DOHH2 (cell line): ENCODE measurements around the gene APBB3.

Experiments
- H3F3A ChIP-seq: fragments of 200-600 bp; sonication (generic), shearing (Covaris generic); 2 replicates; pipeline ENCODE4 v1.6.0; 2016; ENCODE audit warnings: antibody characterized with exemption, mild to moderate bottlenecking; ENCODE audit not compliant: control insufficient read depth, insufficient read depth
- H3K27ac ChIP-seq: fragments of 200-600 bp; sonication (generic); 2 replicates; pipeline ENCODE4 v1.5.1; 2014; ENCODE audit warnings: low read depth, mild to moderate bottlenecking, low read length, moderate library complexity
- H3K27me3 ChIP-seq: fragments of 200-600 bp; sonication (generic); 2 replicates; pipeline ENCODE4 v1.6.1; 2014; ENCODE audit warnings: mild to moderate bottlenecking, low read length, mixed read lengths; ENCODE audit not compliant: control insufficient read depth
- H3K36me3 ChIP-seq: fragments of 200-600 bp; sonication (generic); 2 replicates; pipeline ENCODE4 v1.6.1; 2014; ENCODE audit warnings: mild to moderate bottlenecking, low read length, moderate library complexity, mixed read lengths; ENCODE audit not compliant: control insufficient read depth
- H3K4me1 ChIP-seq: fragments of 200-600 bp; sonication (generic); 2 replicates; pipeline ENCODE4 v1.6.1; 2014; ENCODE audit warnings: mild to moderate bottlenecking, low read length, mixed read lengths; ENCODE audit not compliant: control insufficient read depth
- H3K4me2 ChIP-seq: fragments of 200-600 bp; sonication (generic); 2 replicates; pipeline ENCODE4 v1.6.0; 2014; ENCODE audit warnings: mild to moderate bottlenecking, low read length, moderate library complexity
- H3K4me3 ChIP-seq: fragments of 200-600 bp; sonication (generic); 2 replicates; pipeline ENCODE4 v1.5.1; 2014; ENCODE audit warnings: mild to moderate bottlenecking, low read length, mixed read lengths
- H3K79me2 ChIP-seq: fragments of 200-600 bp; sonication (generic); 2 replicates; pipeline ENCODE4 v1.6.1; 2014; ENCODE audit warnings: mild to moderate bottlenecking, low read length, mixed read lengths; ENCODE audit not compliant: control insufficient read depth
- H3K9me2 ChIP-seq: fragments of 200-600 bp; sonication (generic); replicated peaks from 2 replicates; pipeline ENCODE4 v1.6.1; 2014; ENCODE audit warnings: mild to moderate bottlenecking, low read length, mixed read lengths; ENCODE audit not compliant: control insufficient read depth
- H3K9me3 ChIP-seq: fragments of 200-600 bp; sonication (generic); 2 replicates; pipeline ENCODE4 v1.6.1; 2014; ENCODE audit warnings: antibody characterized with exemption, low read length, mixed read lengths; ENCODE audit not compliant: control insufficient read depth, insufficient read depth
- H4K20me1 ChIP-seq: fragments of 200-600 bp; sonication (generic); 2 replicates; pipeline ENCODE4 v1.6.0; 2014; ENCODE audit warnings: low read depth, mild to moderate bottlenecking, antibody characterized with exemption, low read length, moderate library complexity; ENCODE audit not compliant: control insufficient read depth, insufficient read depth
- EZH2phosphoT487 ChIP-seq: fragments of 200-600 bp; sonication (generic); IDR thresholded peaks from 2 replicates; pipeline ENCODE4 v1.6.1; 2017; ENCODE audit warnings: borderline replicate concordance, mild to moderate bottlenecking, antibody characterized with exemption, low read length, moderate library complexity, mixed read lengths
- TF ChIP-seq, protein P1 (sequence below): fragments of 200-600 bp; sonication (generic); IDR thresholded peaks from one replicate; pipeline ENCODE4 v1.5.1; 2014; ENCODE audit warnings: antibody characterized with exemption, mild to moderate bottlenecking, low read depth, low read length; ENCODE audit not compliant: poor library complexity, severe bottlenecking

Gene APBB3

DNA sequence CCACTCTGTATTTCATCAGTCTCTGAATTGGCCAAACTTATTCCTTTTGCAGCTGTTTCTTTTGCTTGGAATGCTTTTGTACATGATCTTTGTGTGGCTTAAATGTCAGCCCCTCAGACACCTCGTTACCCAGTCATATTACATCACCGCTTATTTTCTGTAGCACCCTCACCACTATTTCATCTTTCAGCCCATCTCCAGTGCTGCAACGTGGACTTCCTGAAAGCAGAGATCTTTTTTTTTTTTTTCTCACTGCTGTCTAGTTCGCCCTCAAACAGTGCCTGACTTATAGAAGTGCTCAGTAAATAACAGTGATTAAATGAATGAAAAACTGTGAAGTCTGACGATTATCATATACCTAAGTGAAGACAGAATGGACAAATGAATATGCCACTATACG, 8.0 kb downstream of the APBB3 start:
- Histone ChIP-seq H3K36me3 (peaks cover 51% of the 10 kb centered on the region), H3K27ac (peak overlapping the region; percentile 47)

DNA sequence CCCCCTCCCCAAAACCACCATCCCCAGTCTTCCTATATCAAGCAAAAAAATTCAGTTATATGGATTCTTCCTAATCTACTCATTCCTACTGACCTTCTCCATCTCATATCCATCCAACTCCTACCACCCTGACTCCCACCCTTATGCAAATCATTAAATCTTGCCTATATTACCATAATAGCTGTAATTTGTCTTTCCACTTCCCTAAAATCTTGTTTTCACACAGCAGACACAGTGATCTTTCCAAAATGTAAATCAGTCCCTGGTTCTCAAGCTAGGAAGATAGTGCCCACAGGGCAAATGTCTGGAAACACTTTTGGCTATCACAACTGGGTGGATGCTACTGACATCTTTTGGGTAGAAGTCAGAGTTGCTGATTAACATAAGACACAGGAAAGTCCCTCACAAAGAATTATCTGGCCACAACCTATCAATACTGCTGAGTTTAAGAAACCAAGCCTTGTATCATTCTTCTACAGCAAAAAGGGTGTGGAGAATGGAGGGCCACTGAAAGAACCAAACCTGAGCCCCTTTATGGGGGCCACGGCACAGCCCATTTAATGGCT, 8.6 kb downstream of the APBB3 start:
- peaks cover 48% of the 10 kb centered on the region for H3K79me2 ChIP-seq
- H3K27ac ChIP-seq, result peak overlapping the region; percentile 47
- peaks cover 41% of the 10 kb centered on the region for H3K4me1 ChIP-seq
- no peaks in the 10 kb centered on the region for H3K9me3 ChIP-seq
- TF ChIP-seq, protein P1, sequence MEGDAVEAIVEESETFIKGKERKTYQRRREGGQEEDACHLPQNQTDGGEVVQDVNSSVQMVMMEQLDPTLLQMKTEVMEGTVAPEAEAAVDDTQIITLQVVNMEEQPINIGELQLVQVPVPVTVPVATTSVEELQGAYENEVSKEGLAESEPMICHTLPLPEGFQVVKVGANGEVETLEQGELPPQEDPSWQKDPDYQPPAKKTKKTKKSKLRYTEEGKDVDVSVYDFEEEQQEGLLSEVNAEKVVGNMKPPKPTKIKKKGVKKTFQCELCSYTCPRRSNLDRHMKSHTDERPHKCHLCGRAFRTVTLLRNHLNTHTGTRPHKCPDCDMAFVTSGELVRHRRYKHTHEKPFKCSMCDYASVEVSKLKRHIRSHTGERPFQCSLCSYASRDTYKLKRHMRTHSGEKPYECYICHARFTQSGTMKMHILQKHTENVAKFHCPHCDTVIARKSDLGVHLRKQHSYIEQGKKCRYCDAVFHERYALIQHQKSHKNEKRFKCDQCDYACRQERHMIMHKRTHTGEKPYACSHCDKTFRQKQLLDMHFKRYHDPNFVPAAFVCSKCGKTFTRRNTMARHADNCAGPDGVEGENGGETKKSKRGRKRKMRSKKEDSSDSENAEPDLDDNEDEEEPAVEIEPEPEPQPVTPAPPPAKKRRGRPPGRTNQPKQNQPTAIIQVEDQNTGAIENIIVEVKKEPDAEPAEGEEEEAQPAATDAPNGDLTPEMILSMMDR, result no peak
- TF ChIP-seq EZH2phosphoT487, result no peak
- no peaks in the 10 kb centered on the region for H3K27me3 ChIP-seq
- peaks cover 57% of the 10 kb centered on the region for H3K36me3 ChIP-seq
- H3F3A ChIP-seq, result no peaks in the 10 kb centered on the region
- no peaks in the 10 kb centered on the region for H4K20me1 ChIP-seq
- no peaks in the 10 kb centered on the region for H3K9me2 ChIP-seq
- H3K4me3 ChIP-seq, result peak overlapping the region; percentile 93
- H3K4me2 ChIP-seq, result peak overlapping the region; percentile 81

More for the DNA sequence above, 8.0 kb downstream of the APBB3 start:
- H3K4me1 ChIP-seq, result peaks cover 41% of the 10 kb centered on the region
- H3K27me3 ChIP-seq, result no peaks in the 10 kb centered on the region
- H3K4me3 ChIP-seq, result peak overlapping the region; percentile 93
- TF ChIP-seq, protein P1, result no peak
- no peak for TF ChIP-seq EZH2phosphoT487
- H3F3A ChIP-seq, result no peaks in the 10 kb centered on the region
- no peaks in the 10 kb centered on the region for H3K9me3 ChIP-seq
- no peaks in the 10 kb centered on the region for H4K20me1 ChIP-seq
- peaks cover 48% of the 10 kb centered on the region for H3K79me2 ChIP-seq
- no peaks in the 10 kb centered on the region for H3K9me2 ChIP-seq
- H3K4me2 ChIP-seq, result peak overlapping the region; percentile 81

DNA sequence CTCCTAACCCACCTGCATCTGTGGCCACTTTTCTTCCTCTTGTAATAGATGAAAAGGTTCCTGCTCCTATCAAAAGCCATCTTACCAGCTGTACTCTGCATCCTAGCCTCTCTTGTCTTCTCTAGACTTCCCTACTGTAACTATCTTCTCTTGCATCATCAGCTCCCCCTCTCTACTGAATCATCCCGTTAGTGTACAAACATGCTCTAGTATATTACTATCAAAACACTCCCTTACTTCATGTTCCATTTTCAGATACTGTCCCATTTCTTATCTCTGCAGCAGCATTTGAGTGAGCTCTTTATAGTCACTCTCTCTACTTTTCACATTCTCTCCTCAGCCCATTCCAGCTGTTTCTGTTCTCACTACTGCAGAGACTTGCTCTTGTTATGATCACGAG, 9.9 kb downstream of the APBB3 start:
- Histone ChIP-seq H3K27ac (no peak overlapping the region), H3K9me3 (no peaks in the 10 kb centered on the region), H4K20me1 (no peaks in the 10 kb centered on the region), H3K4me2 (peak overlapping the region; percentile 8), H3K4me1 (peaks cover 43% of the 10 kb centered on the region), H3K4me3 (no peak overlapping the region), H3K36me3 (peaks cover 71% of the 10 kb centered on the region), H3K79me2 (peaks cover 48% of the 10 kb centered on the region), H3K9me2 (no peaks in the 10 kb centered on the region), H3F3A (no peaks in the 10 kb centered on the region; the same call in 1 of the 2 replicates), H3K27me3 (no peaks in the 10 kb centered on the region)
- TF ChIP-seq, protein P1, result no peak
- TF ChIP-seq EZH2phosphoT487, result no peak
